Measurements from ENCODE around the gene AGER.

The AGER gene

DNA sequence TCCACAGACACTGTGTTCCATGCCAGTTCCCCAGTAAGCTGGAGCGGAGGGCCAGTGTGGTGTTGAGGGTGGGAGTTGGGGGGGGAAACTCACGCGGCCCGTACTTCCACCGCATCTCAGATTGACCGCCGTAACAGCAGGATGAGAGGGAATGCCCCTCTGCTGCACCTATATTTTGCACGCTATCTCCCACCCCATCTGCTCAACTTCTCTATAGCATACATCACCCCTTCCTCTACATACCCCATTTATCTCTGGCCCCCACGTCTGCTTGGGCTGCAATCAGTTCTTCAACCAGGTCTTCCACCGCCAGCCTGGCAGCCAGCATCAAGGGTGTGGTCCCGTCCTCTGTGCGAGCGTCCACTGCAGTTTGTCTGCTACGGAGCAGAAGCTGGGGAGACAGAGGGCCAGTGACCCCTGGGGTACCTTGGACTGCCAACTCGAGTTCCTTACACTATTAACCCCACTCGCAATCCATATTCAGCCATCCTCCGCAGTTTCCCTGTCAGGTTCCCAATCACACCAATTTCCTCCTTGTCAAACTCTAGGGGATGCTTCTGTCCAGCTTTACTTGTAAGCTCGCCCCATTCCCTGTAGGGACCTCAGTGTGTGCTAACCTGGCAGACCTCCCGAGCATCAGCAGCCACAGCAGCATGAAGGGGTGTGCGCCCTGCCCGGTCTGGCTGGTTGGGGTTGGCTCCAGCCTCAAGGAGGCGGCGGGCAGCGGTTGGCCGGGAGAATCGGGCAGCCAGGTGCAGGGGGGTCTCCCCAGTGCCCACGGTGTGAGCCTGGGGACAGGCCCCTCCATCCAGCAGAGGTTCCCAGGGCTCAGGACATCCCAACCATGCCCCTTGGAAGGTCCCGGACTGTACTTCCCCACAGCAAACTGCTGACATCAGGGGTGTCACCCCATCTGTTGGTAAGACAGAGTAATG, 12.9 kb upstream of the AGER start:
- TF ChIP-seq, protein P1, sequence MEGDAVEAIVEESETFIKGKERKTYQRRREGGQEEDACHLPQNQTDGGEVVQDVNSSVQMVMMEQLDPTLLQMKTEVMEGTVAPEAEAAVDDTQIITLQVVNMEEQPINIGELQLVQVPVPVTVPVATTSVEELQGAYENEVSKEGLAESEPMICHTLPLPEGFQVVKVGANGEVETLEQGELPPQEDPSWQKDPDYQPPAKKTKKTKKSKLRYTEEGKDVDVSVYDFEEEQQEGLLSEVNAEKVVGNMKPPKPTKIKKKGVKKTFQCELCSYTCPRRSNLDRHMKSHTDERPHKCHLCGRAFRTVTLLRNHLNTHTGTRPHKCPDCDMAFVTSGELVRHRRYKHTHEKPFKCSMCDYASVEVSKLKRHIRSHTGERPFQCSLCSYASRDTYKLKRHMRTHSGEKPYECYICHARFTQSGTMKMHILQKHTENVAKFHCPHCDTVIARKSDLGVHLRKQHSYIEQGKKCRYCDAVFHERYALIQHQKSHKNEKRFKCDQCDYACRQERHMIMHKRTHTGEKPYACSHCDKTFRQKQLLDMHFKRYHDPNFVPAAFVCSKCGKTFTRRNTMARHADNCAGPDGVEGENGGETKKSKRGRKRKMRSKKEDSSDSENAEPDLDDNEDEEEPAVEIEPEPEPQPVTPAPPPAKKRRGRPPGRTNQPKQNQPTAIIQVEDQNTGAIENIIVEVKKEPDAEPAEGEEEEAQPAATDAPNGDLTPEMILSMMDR (IDR thresholded peaks at IDR 0.05): no peak
- Histone ChIP-seq H3K27ac (peak overlapping the region; percentile 98), H3K27me3 (peaks cover 0 to 15% of the 10 kb centered on the region in 2 donors), H3K4me3 (peak overlapping the region; percentile 71 to 87), H3K4me1 (peaks cover 0 to 31% (median 16%) of the 10 kb centered on the region in 4 donors), H3K9me3 (no peaks in the 10 kb centered on the region), H3K36me3 (no peaks in the 10 kb centered on the region)
- intact Hi-C loops (cut with DNase I; ENCODE audit: low total_unique reads): no loop called here
- peak in 1 of 2 donors; percentile 81 for DNase-seq

GRCh38 chr6:32195902-32196681, 12.0 kb upstream of the AGER start:
- Histone ChIP-seq H3K27ac (peak overlapping the region; percentile 98), H3K9me3 (no peaks in the 10 kb centered on the region), H3K36me3 (no peaks in the 10 kb centered on the region), H3K4me3 (peak overlapping the region; percentile 71 to 87), H3K27me3 (peaks cover 0 to 8% of the 10 kb centered on the region in 2 donors), H3K4me1 (peaks cover 0 to 31% (median 23%) of the 10 kb centered on the region in 4 donors)
- TF ChIP-seq, protein P1 (IDR thresholded peaks at IDR 0.05): no peak
- DNase-seq: peak; percentile 90 to 94
- intact Hi-C loops (cut with DNase I; ENCODE audit: low total_unique reads): no loop called here

GRCh38 chr6:32195652-32195901, 11.5 kb upstream of the AGER start:
- Histone ChIP-seq H3K27me3 (peaks cover 0 to 2% of the 10 kb centered on the region in 2 donors), H3K9me3 (no peaks in the 10 kb centered on the region), H3K36me3 (no peaks in the 10 kb centered on the region), H3K4me1 (peaks cover 0 to 36% (median 28%) of the 10 kb centered on the region in 4 donors), H3K4me3 (peak overlapping the region; percentile 71 to 87), H3K27ac (peak overlapping the region; percentile 98)
- intact Hi-C loops (cut with DNase I; ENCODE audit: low total_unique reads): no loop called here
- peak; percentile 100 for DNase-seq
- TF ChIP-seq, protein P1 (IDR thresholded peaks at IDR 0.05): peak; percentile 37 to 46

GRCh38 chr6:32194825-32195651, 11.0 kb upstream of the AGER start:
- intact Hi-C loops (cut with DNase I; ENCODE audit: low total_unique reads): no loop called here

More at GRCh38 chr6:32194825-32195651, 11.0 kb upstream of the AGER start:
- Histone ChIP-seq H3K27ac (peak overlapping the region; percentile 87 to 98), H3K4me1 (peaks cover 0 to 39% (median 30%) of the 10 kb centered on the region in 4 donors), H3K27me3 (no peaks in the 10 kb centered on the region), H3K4me3 (peak overlapping the region; percentile 41 to 54), H3K9me3 (no peaks in the 10 kb centered on the region), H3K36me3 (no peaks in the 10 kb centered on the region)
- TF ChIP-seq, protein P1 (IDR thresholded peaks at IDR 0.05): peak; percentile 43 to 59
- no peak for DNase-seq
